OCI-LY1 (cell line): ENCODE measurements around the gene LPAR3.

Source experiments
- H2AFZ ChIP-seq: fragments of 200-600 bp; sonication (generic), shearing (Covaris generic); 2 replicates; pipeline ENCODE4 v1.6.0; 2014; ENCODE audit warnings: antibody characterized with exemption, mild to moderate bottlenecking, low read length
- H3F3A ChIP-seq: fragments of 200-600 bp; sonication (generic), shearing (Covaris generic); 2 replicates; pipeline ENCODE4 v1.6.0; 2014; ENCODE audit warnings: mild to moderate bottlenecking, antibody characterized with exemption, low read length, moderate library complexity; ENCODE audit not compliant: insufficient read depth
- H3K27ac ChIP-seq: fragments of 200-600 bp; sonication (generic); 2 replicates; pipeline ENCODE4 v1.5.1; 2014; ENCODE audit warnings: low read length, mixed run types, mild to moderate bottlenecking, low read depth; ENCODE audit not compliant: poor library complexity, severe bottlenecking
- H3K27me3 ChIP-seq: fragments of 200-600 bp; sonication (generic); 2 replicates; pipeline ENCODE4 v1.6.0; 2014; ENCODE audit warnings: antibody characterized with exemption, mild to moderate bottlenecking, low read length, moderate library complexity; ENCODE audit not compliant: insufficient read depth
- H3K36me3 ChIP-seq: fragments of 200-600 bp; sonication (generic); 2 replicates; pipeline ENCODE4 v1.6.1; 2014; ENCODE audit warnings: mild to moderate bottlenecking, antibody characterized with exemption, low read length, moderate library complexity, mixed read lengths; ENCODE audit not compliant: insufficient read depth
- H3K4me1 ChIP-seq: fragments of 200-600 bp; sonication (generic); 2 replicates; pipeline ENCODE4 v1.5.1; 2014; ENCODE audit warnings: mild to moderate bottlenecking, low read length, moderate library complexity; ENCODE audit not compliant: insufficient read depth, severe bottlenecking
- H3K4me2 ChIP-seq: fragments of 200-600 bp; sonication (generic), shearing (Covaris generic); 2 replicates; pipeline ENCODE4 v1.6.1; 2014; ENCODE audit warnings: low read length
- H3K4me3 ChIP-seq: fragments of 200-600 bp; sonication (generic); 2 replicates; pipeline ENCODE4 v1.5.1; 2014; ENCODE audit warnings: low read length, low read depth, mild to moderate bottlenecking, mixed read lengths; ENCODE audit not compliant: poor library complexity, severe bottlenecking
- H3K79me2 ChIP-seq: fragments of 200-600 bp; shearing (Covaris generic); 2 replicates; pipeline ENCODE4 v1.6.1; 2016; ENCODE audit warnings: mixed run types, low read length, mixed read lengths; ENCODE audit not compliant: insufficient read depth
- H3K9ac ChIP-seq: fragments of 200-600 bp; sonication (generic), shearing (Covaris generic); 2 replicates; pipeline ENCODE4 v1.6.1; 2014; ENCODE audit warnings: mild to moderate bottlenecking, low read length, mixed read lengths
- H3K9me2 ChIP-seq: fragments of 200-600 bp; sonication (generic), shearing (Covaris generic); 2 replicates; pipeline ENCODE4 v1.6.1; 2014; ENCODE audit warnings: low read depth, mild to moderate bottlenecking, low read length, mixed read lengths
- H3K9me3 ChIP-seq: fragments of 200-600 bp; shearing (Covaris generic); 2 replicates; pipeline ENCODE4 v1.6.1; 2014; ENCODE audit warnings: low read length, mixed read lengths
- H4K20me1 ChIP-seq: fragments of 200-600 bp; sonication (generic), shearing (Covaris generic); 2 replicates; pipeline ENCODE4 v1.6.0; 2016; ENCODE audit warnings: mild to moderate bottlenecking, low read length; ENCODE audit not compliant: insufficient read depth
- EZH2 ChIP-seq: fragments of 200-600 bp; sonication (generic), shearing (Covaris generic); IDR thresholded peaks from 2 replicates; pipeline ENCODE4 v1.8.0; 2017; ENCODE audit warnings: borderline replicate concordance, mixed run types, mild to moderate bottlenecking, antibody characterized with exemption, low read length, moderate library complexity, mixed read lengths
- TF ChIP-seq, protein P1 (sequence below): fragments of 200-600 bp; sonication (generic), shearing (Covaris generic); IDR thresholded peaks from 2 replicates; pipeline ENCODE4 v1.5.1; 2017; ENCODE audit warnings: mild to moderate bottlenecking, antibody characterized with exemption, low read length, moderate library complexity, mixed read lengths

LPAR3 gene

DNA sequence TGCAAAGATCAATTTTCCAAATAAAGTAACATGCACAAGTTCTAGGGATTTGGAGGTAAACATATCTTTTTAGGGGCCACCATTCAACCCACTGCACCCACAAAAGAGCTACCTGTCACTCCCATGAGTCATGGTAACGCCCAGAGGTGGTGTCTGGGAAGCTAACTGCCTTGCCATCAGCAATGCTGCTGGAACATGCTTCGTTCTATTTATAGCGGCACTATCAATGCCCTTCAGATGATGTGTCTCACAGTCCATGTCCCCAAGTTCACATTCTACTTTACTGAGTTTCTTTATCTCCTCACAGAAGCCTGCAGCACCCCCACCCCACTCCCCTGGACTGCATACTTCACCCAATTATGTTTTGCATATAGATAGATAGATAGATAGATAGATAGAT lies 95.4 kb downstream of the LPAR3 start:
- H3K27me3 ChIP-seq = no peaks in the 10 kb centered on the region; the same call in 1 of the 2 replicates
- H3K27ac ChIP-seq = no peak overlapping the region
- H3F3A ChIP-seq = no peaks in the 10 kb centered on the region
- H3K9me2 ChIP-seq = no peaks in the 10 kb centered on the region
- no peaks in the 10 kb centered on the region for H4K20me1 ChIP-seq
- no peak for TF ChIP-seq EZH2
- TF ChIP-seq, protein P1, sequence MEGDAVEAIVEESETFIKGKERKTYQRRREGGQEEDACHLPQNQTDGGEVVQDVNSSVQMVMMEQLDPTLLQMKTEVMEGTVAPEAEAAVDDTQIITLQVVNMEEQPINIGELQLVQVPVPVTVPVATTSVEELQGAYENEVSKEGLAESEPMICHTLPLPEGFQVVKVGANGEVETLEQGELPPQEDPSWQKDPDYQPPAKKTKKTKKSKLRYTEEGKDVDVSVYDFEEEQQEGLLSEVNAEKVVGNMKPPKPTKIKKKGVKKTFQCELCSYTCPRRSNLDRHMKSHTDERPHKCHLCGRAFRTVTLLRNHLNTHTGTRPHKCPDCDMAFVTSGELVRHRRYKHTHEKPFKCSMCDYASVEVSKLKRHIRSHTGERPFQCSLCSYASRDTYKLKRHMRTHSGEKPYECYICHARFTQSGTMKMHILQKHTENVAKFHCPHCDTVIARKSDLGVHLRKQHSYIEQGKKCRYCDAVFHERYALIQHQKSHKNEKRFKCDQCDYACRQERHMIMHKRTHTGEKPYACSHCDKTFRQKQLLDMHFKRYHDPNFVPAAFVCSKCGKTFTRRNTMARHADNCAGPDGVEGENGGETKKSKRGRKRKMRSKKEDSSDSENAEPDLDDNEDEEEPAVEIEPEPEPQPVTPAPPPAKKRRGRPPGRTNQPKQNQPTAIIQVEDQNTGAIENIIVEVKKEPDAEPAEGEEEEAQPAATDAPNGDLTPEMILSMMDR = no peak
- no peaks in the 10 kb centered on the region for H3K4me1 ChIP-seq
- no peaks in the 10 kb centered on the region for H3K36me3 ChIP-seq
- no peak overlapping the region for H3K4me3 ChIP-seq
- H2AFZ ChIP-seq = no peak overlapping the region
- H3K9ac ChIP-seq = no peak overlapping the region
- no peak overlapping the region for H3K4me2 ChIP-seq
- H3K79me2 ChIP-seq = no peaks in the 10 kb centered on the region
- H3K9me3 ChIP-seq = no peaks in the 10 kb centered on the region

DNA sequence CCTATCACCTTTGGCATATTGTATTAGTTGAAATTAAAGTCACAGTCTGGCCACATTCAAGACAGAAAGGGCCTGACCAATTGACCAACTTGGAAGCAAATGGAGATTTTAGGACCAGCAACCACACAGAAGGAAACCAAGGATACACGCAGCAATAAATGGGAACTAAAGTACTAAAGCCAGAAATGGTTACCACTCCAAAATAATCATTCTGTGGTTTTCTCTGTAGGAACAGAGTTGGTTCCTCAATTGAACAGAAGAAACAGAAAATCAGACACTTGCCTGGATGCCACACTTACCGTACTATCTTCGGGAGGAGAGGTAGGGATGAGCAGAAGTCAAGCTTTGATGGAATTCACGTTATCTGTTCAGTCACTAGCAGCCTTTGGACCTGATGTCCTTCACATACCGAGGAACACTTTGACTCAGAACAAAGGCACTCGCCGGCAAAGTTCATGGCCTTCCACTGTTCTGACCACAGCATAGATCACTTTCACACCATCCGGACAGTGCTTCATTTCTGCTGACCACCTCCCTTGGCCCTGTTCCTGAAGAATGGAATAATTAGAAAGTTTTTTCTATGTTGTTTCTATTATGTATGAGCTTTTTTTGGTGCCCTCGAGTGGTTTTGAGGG lies 96.9 kb downstream of the LPAR3 start:
- Histone ChIP-seq H3K4me2 (no peak overlapping the region), H3K27ac (no peak overlapping the region), H2AFZ (no peak overlapping the region)

DNA sequence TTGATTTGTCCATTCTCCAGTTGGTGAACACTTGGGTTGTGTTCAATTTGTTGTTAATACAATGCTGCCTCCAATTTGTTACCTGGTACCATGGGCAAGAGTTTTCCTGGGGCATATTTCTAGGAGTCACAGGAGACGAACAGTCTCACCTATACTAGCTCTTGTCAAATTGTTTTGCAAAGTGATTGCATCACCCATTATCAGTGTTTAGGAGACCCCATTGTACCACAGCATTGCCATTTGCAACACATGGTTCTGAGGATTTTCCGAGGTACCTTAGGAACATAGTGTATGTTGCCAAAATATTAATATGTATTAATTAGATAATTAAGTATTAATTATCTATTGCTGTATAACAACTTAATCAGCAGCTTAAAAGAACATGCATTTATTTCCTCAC lies 97.8 kb downstream of the LPAR3 start:
- no peak overlapping the region for H3K4me3 ChIP-seq
- no peaks in the 10 kb centered on the region; the same call in 1 of the 2 replicates for H3K27me3 ChIP-seq
- H3K4me2 ChIP-seq = no peak overlapping the region
- no peaks in the 10 kb centered on the region for H3K36me3 ChIP-seq
- no peak overlapping the region for H3K27ac ChIP-seq
- H3F3A ChIP-seq = no peaks in the 10 kb centered on the region
- H2AFZ ChIP-seq = no peak overlapping the region
- no peaks in the 10 kb centered on the region for H4K20me1 ChIP-seq
- no peaks in the 10 kb centered on the region; the same call in 1 of the 2 replicates for H3K9me2 ChIP-seq
- H3K9ac ChIP-seq = no peak overlapping the region
- no peaks in the 10 kb centered on the region for H3K79me2 ChIP-seq
- 0 out of 2 replicates have a peak, but pooled peaks cover 2% of the 10 kb centered on the region for H3K9me3 ChIP-seq
- TF ChIP-seq, protein P1 = no peak
- TF ChIP-seq EZH2 = no peak
- no peaks in the 10 kb centered on the region for H3K4me1 ChIP-seq

More for the DNA sequence above, 96.9 kb downstream of the LPAR3 start:
- TF ChIP-seq EZH2 = no peak
- TF ChIP-seq, protein P1 = no peak
- H3K9me3 ChIP-seq = 0 out of 2 replicates have a peak, but pooled peaks cover 2% of the 10 kb centered on the region
- H3K9me2 ChIP-seq = no peaks in the 10 kb centered on the region; the same call in 1 of the 2 replicates
- no peaks in the 10 kb centered on the region for H3K4me1 ChIP-seq
- H3K27me3 ChIP-seq = no peaks in the 10 kb centered on the region; the same call in 1 of the 2 replicates
- H3K36me3 ChIP-seq = no peaks in the 10 kb centered on the region
- no peak overlapping the region for H3K9ac ChIP-seq
- no peaks in the 10 kb centered on the region for H3F3A ChIP-seq
- H3K79me2 ChIP-seq = no peaks in the 10 kb centered on the region
- no peak overlapping the region for H3K4me3 ChIP-seq
- no peaks in the 10 kb centered on the region for H4K20me1 ChIP-seq
